Skeletal muscle satellite cell (primary cell): ENCODE results near the gene RERE.

Source experiments
- H3K27me3 ChIP-seq: 2 replicates; pipeline ENCODE4 v1.7.0; 2013; ENCODE audit warnings: low read length; ENCODE audit not compliant: control insufficient read depth, insufficient read depth
- H3K36me3 ChIP-seq: 2 replicates; pipeline ENCODE4 v1.7.0; 2013; ENCODE audit warnings: mild to moderate bottlenecking, control low read depth, low read length; ENCODE audit not compliant: insufficient read depth
- H3K4me1 ChIP-seq: 2 replicates; pipeline ENCODE4 v1.7.0; 2013; ENCODE audit warnings: low read length; ENCODE audit not compliant: control insufficient read depth, insufficient read depth
- H3K4me2 ChIP-seq: 2 replicates; pipeline ENCODE4 v1.7.0; 2013; ENCODE audit warnings: mild to moderate bottlenecking, low read length
- H3K4me3 ChIP-seq: 2 replicates; pipeline ENCODE4 v1.7.0; 2013; ENCODE audit warnings: low read length
- H3K9ac ChIP-seq: 2 replicates; pipeline ENCODE4 v1.7.0; 2013; ENCODE audit warnings: mild to moderate bottlenecking, low read depth, low read length, moderate library complexity
- H3K9me3 ChIP-seq: replicated peaks from 2 replicates; pipeline ENCODE4 v1.7.0; 2013; ENCODE audit warnings: mild to moderate bottlenecking, control low read depth, low read length

Gene RERE

DNA sequence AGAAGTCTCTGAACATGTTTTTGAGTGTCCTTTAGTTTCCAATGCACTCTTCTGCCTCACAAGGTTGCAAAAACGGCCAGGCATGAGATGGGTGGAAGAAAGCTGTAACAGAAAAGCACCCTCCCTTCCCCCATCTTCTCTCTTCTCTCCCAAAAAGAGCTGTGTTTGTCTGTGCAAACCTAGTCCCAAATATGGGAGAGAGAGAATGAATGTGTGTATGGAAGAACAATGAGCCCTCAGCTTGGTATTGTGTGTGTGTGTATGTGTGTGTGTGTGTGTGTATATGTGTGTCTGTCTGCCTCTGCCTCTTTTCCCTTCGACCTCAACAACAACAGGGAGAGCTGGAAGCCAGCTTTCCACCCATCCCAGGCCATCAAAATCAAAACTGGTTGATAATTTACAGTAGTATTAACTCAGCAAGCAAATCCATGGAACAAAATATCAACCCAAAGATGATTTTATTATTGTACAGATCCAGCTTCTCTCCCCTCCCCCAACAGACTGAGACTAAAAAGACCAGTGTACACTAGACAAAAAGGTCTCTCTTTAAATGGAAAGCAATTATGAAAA, 1.8 kb downstream of the RERE start:
- peaks cover 38% of the 10 kb centered on the region for H3K4me1 ChIP-seq
- H3K9ac ChIP-seq, result no peak overlapping the region
- peak overlapping the region; percentile 92 for H3K4me3 ChIP-seq
- H3K4me2 ChIP-seq, result peak overlapping the region; percentile 97
- no peaks in the 10 kb centered on the region for H3K9me3 ChIP-seq
- H3K27me3 ChIP-seq, result no peaks in the 10 kb centered on the region
- H3K36me3 ChIP-seq, result no peaks in the 10 kb centered on the region

- Histone ChIP-seq H3K4me3 (no peak overlapping the region), H3K27me3 (no peaks in the 10 kb centered on the region), H3K4me1 (peaks cover 38% of the 10 kb centered on the region), H3K4me2 (peak overlapping the region; percentile 6), H3K9ac (no peak overlapping the region), H3K9me3 (no peaks in the 10 kb centered on the region), H3K36me3 (no peaks in the 10 kb centered on the region)
Observed at GRCh38 chr1:8814865-8815264, 2.6 kb downstream of the RERE start.

DNA sequence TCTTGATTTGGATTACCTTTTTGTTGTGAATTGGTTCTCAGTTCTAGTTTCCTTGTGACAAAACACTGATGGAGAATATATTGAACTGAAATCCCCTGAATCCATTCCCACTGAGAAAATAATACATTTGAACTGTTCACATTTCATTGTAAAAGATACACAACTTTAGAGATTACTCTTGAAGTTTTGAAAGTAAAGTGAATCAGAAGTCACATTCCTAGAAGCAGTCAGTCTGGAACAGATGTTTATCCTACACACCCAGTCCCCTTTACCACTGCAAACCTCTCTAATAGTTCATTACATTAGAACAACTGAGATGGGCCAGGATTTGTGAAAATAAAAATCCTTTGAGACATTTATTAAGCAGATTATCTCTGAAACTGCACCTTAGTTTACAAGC, 3.4 kb downstream of the RERE start:
- Histone ChIP-seq H3K27me3 (no peaks in the 10 kb centered on the region), H3K9me3 (no peaks in the 10 kb centered on the region), H3K4me3 (no peak overlapping the region), H3K36me3 (no peaks in the 10 kb centered on the region), H3K4me2 (no peak overlapping the region), H3K9ac (no peak overlapping the region), H3K4me1 (peaks cover 47% of the 10 kb centered on the region)

DNA sequence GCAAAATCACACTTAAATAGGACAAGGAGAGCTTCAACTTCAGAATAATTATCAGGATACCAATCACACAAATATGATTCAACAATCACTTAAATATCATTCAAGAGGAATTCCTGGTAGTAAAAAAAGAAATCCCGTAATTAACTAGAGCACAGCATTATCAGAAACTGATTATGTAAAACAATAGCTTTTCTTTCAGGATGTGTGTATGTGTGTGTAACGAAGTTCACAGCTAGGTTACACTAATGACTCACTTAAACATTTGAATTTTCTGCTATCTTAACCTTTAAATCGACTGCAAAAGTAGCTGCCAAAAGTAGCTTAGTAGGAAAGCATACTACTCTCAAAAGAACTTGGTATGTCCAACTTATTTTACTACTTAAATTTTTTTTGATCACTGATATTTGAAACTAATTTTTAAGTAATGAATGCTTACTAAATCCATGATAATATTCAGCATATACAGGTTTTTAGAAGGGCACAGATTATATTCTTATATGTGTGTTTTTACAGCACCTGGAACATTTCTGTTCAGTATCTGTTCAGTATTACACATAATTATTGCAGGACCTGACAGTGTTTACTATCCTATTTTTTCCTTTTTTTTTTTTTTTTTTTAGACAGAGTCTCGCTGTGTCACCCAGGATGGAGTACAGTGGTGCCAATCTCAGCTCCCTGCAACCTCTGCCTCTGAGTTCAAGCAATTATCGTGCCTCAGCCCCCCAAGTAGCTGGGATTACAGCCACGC, 4.2 kb downstream of the RERE start:
- H3K4me3 ChIP-seq, result no peak overlapping the region
- H3K4me1 ChIP-seq, result peaks cover 46% of the 10 kb centered on the region
- no peaks in the 10 kb centered on the region for H3K9me3 ChIP-seq
- no peaks in the 10 kb centered on the region for H3K36me3 ChIP-seq
- peak overlapping the region; percentile 23 for H3K4me2 ChIP-seq
- no peak overlapping the region for H3K9ac ChIP-seq
- no peaks in the 10 kb centered on the region for H3K27me3 ChIP-seq

GRCh38 chr1:8812081-8812480, 5.4 kb downstream of the RERE start:
- no peaks in the 10 kb centered on the region for H3K9me3 ChIP-seq
- no peak overlapping the region for H3K4me2 ChIP-seq
- H3K36me3 ChIP-seq, result no peaks in the 10 kb centered on the region
- H3K4me3 ChIP-seq, result no peak overlapping the region
- no peak overlapping the region for H3K9ac ChIP-seq
- H3K4me1 ChIP-seq, result peaks cover 44% of the 10 kb centered on the region
- no peaks in the 10 kb centered on the region for H3K27me3 ChIP-seq

- H3K4me3 ChIP-seq, result no peak overlapping the region
- no peak overlapping the region for H3K4me2 ChIP-seq
- H3K27me3 ChIP-seq, result no peaks in the 10 kb centered on the region
- peaks cover 36% of the 10 kb centered on the region for H3K4me1 ChIP-seq
- H3K9me3 ChIP-seq, result no peaks in the 10 kb centered on the region
- H3K9ac ChIP-seq, result no peak overlapping the region
- no peaks in the 10 kb centered on the region for H3K36me3 ChIP-seq
Observed at GRCh38 chr1:8810987-8811386, 6.5 kb downstream of the RERE start.

DNA sequence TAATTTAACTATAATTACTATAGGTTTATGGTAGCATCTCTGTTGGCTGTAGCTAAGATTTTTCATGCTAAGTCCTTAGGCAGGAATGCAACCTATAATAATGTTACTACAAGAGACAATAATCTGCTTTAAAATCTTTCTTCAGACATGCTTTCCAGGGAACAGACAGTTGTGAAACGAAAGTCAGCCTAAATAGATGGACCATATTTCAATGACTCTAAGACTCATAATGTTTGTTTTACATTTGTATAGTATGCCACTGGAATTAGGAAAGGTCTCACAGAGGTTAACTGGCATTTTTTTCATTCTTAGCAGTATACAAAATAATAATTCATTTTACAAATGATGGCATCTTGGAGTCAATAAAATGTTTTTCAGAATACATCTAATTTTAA, 8.1 kb downstream of the RERE start:
- peaks cover 28% of the 10 kb centered on the region for H3K4me1 ChIP-seq
- no peaks in the 10 kb centered on the region for H3K9me3 ChIP-seq
- no peak overlapping the region for H3K9ac ChIP-seq
- H3K4me3 ChIP-seq, result no peak overlapping the region
- H3K4me2 ChIP-seq, result no peak overlapping the region
- H3K36me3 ChIP-seq, result no peaks in the 10 kb centered on the region
- no peaks in the 10 kb centered on the region for H3K27me3 ChIP-seq

DNA sequence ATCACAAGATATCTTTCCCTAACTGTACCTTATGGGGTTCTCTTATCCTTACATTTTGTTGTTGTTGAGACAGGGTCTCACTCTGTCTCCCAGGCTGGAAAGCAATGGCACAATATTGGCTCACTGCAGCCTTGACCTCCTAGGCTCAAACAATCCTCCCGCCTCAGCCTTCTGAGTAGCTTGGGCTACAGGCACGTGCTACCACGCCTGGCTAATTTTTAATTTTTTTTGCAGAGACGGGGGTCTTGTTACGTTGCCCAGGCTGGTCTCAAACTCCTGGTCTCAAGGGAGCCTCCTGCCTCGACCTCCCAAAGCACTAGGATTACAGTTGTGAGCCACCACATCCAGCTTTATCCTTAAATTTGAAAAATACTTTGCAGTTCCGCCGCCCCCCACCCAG, 10.4 kb downstream of the RERE start:
- no peak overlapping the region for H3K4me2 ChIP-seq
- H3K9ac ChIP-seq, result no peak overlapping the region
- H3K27me3 ChIP-seq, result no peaks in the 10 kb centered on the region
- peaks cover 12% of the 10 kb centered on the region for H3K4me1 ChIP-seq
- H3K36me3 ChIP-seq, result no peaks in the 10 kb centered on the region
- H3K9me3 ChIP-seq, result no peaks in the 10 kb centered on the region
- H3K4me3 ChIP-seq, result no peak overlapping the region

DNA sequence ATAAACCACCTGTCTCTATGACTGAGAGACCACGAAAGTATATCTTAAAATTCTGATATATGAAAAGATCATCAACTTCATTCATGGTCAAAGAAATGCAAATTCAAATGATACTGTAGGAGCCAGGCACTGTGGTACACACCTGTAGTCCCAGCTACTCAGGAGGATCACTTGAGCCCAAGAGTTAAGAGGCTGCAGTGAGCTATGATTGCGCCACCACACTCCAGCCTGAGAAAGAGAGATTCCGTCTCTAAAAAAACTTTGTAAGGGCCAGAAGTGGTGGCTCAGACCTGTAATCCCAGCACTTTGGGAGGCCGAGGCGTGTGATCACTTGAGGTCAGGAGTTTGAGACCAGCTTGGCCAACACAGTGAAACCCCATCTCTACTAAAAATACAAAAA, 17.0 kb downstream of the RERE start:
- no peaks in the 10 kb centered on the region for H3K4me1 ChIP-seq
- no peak overlapping the region for H3K4me2 ChIP-seq
- H3K4me3 ChIP-seq, result no peak overlapping the region
- H3K9ac ChIP-seq, result no peak overlapping the region
- H3K27me3 ChIP-seq, result no peaks in the 10 kb centered on the region
- no peaks in the 10 kb centered on the region for H3K9me3 ChIP-seq
- H3K36me3 ChIP-seq, result no peaks in the 10 kb centered on the region

DNA sequence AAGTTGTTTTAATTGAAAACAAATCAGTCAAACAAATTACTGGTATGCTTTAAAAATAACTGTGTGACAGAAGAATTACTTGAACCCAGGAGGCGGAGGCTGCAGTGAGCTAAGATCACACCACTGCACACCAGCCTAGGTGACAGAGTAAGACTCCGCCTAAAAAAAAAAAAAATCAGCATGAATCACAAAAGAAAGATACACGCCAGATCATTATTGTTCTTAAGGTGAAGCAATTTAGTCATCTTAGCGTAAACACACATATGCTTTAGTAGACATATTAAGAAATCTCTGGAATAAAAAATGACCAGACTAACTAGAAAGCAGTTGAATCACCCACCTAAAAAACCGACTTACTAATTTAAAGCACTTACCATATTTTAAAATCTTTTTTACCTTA, 20.2 kb downstream of the RERE start:
- no peak overlapping the region for H3K4me3 ChIP-seq
- no peak overlapping the region for H3K9ac ChIP-seq
- H3K9me3 ChIP-seq, result no peaks in the 10 kb centered on the region
- H3K4me2 ChIP-seq, result no peak overlapping the region
- H3K4me1 ChIP-seq, result no peaks in the 10 kb centered on the region
- H3K27me3 ChIP-seq, result no peaks in the 10 kb centered on the region
- no peaks in the 10 kb centered on the region for H3K36me3 ChIP-seq

GRCh38 chr1:8796812-8797211, 20.6 kb downstream of the RERE start:
- Histone ChIP-seq H3K36me3 (no peaks in the 10 kb centered on the region), H3K27me3 (no peaks in the 10 kb centered on the region), H3K4me1 (no peaks in the 10 kb centered on the region), H3K9ac (no peak overlapping the region), H3K4me3 (no peak overlapping the region), H3K9me3 (no peaks in the 10 kb centered on the region), H3K4me2 (no peak overlapping the region)

DNA sequence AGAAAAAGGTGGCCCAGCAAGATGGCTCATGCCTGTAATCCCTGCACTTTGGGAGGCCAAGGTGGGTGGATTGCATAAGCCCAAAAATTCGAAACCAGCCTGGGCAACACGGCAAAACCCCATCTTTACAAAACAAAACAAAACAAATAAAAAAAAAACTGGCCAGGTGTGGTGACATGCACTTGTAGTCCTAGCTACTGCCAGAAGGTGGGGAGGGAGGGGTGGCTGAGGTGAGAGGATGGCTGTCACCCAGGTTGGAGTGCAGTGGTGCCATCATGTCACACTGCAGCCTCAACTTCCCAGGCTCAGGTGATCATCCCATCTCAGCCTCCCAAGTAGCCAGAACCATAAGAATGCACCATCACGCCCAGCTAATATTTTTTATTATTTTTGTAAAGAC, 22.8 kb downstream of the RERE start:
- no peak overlapping the region for H3K4me3 ChIP-seq
- H3K4me1 ChIP-seq, result no peaks in the 10 kb centered on the region
- no peaks in the 10 kb centered on the region for H3K9me3 ChIP-seq
- no peak overlapping the region for H3K4me2 ChIP-seq
- H3K27me3 ChIP-seq, result no peaks in the 10 kb centered on the region
- no peaks in the 10 kb centered on the region for H3K36me3 ChIP-seq
- no peak overlapping the region for H3K9ac ChIP-seq
